Measurements from ENCODE around the gene RBP5. TPM values are rescaled to one million over a fixed set of nuclear protein-coding genes. Genes with fewer than 3 reads are reported as not detected.

RBP5 gene
- total and polyA plus RNA-seq, 10 of the 15 experiments (the other 5 are each of a cell fraction or from before 2014, with no cell fraction given) = 0.11 to 1.1 (median 0.31) TPM; not detected in 4

DNA sequence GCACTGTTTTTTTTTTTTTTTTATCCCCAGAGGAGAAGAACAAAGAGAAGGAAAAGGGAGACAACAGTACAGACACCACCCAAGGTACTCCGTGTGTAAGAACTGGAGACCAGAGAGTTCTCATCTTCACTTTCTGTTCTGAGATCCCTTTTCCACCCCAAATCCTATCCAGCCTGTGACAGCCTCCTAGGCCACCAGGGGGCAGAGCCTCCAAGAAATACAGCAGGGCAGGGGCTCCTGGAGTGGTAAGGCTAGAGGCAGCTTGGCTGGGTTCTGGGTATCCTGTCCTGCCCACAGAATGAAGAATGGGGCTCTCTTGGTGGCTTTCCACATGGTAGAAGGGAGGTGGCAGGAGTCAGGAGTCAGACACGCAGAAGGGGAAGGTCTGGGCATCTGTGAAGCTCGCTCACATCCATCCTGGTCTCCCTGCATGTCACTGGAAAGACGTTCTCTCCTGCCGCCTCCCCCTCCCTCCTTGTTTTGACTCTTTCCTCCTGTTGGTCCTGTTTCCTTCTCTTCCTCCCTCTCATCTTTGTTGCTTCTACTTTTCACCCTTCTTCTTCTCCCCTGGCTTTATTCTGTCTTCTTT, 13.5 kb upstream of the RBP5 start (continued):
- TF ChIP-seq RELB (IDR thresholded peaks at IDR 0.05; ENCODE audit: low read depth) (no peak), RAD21 (IDR thresholded peaks at IDR 0.05; ENCODE audit: insufficient read depth, low read depth, low read length) (peak; percentile 57), NR2F1 (conservative IDR thresholded peaks at IDR 0.05) (no peak), CBX3 (IDR thresholded peaks at IDR 0.05; ENCODE audit: borderline replicate concordance, low read depth) (no peak), ZNF384 (IDR thresholded peaks at IDR 0.05; ENCODE audit: borderline replicate concordance, low read depth, low read length) (no peak), CBX5 (IDR thresholded peaks at IDR 0.05; ENCODE audit: low read depth) (no peak), HDAC6 (IDR thresholded peaks at IDR 0.05; ENCODE audit: unreplicated experiment) (no peak), CTCF (IDR thresholded peaks at IDR 0.05 in 2 of 3, conservative IDR thresholded peaks at IDR 0.05 in 1 of 3; ENCODE audit: control insufficient read depth in 2 of 3, extremely low read depth in 1 of 3, insufficient read depth in 1 of 3, low read depth in 3 of 3, low read length in 3 of 3) (peak; percentile 55 to 68 (median 59); a peak in 5 of 6 replicates)
